HepG2 (cell line): ENCODE results near the gene POGK. TPM values are rescaled to one million over a fixed set of nuclear protein-coding genes. Genes with fewer than 3 reads are reported as not detected.
A peak's percentile ranks its signal among the peaks of the same experiment; 100 is the strongest.

Source experiments
- ATAC-seq: fragments of 200-7000 bp; cut with Tn5 transposase; 3 replicates; pipeline ENCODE4 v1.9.1; 2020; ENCODE audit warnings: mild to moderate bottlenecking, moderate library complexity
- BruUV-seq: library from RNA; stranded (reverse); fragments of 400-500 nt; replicated peaks from 2 replicates; lab custom pipeline; 2021; lab: Mats Ljungman, UMichigan
- CTCF ChIA-PET: fragments of 300-600 bp; formaldehyde crosslinking; extraction: SDS; loops from one replicate; lab custom pipeline; 2021; ENCODE audit warnings: low total read pairs, inconsistent platforms, low intra/inter-chr PET ratio; lab: Yijun Ruan, JAX
- POLR2A ChIA-PET: fragments of 350-600 bp; sonication (Branson Sonifier 250); formaldehyde crosslinking; loops from one replicate; lab custom pipeline; 2020; ENCODE audit warnings: antibody characterized with exemption, inconsistent platforms; lab: Yijun Ruan, JAX
- DNase-seq: peaks from one replicate; pipeline ENCODE4 v3.0.0-alpha.2; 2015; ENCODE audit warnings: low spot score
- FAIRE-seq: peaks from 3 replicates; lab custom pipeline; 2011; peaks lifted over from hg19 to GRCh38; lab: Jason Lieb, UNC
- H2AFZ ChIP-seq: one replicate; pipeline ENCODE4 v1.6.1; 2011; ENCODE audit warnings: low read length, inconsistent platforms
- H3K27ac ChIP-seq: fragments of 300-600 bp; 3 replicates; pipeline ENCODE4 v1.8.0; 2011; ENCODE audit warnings: mixed run types, mild to moderate bottlenecking, mixed read lengths, low read length, inconsistent platforms; ENCODE audit not compliant: insufficient read depth; ENCODE audit errors: extremely low read length
- H3K27me3 ChIP-seq, 2 experiments: fragments of 200-600 bp in 1 of 2; 2 replicates in 1 of 2; 3 replicates in 1 of 2; pipeline versions ENCODE4 v1.6.0 to v1.8.0; 2011; ENCODE audit warnings: low read length in 2 of 2, mild to moderate bottlenecking in 2 of 2, moderate library complexity in 2 of 2, inconsistent platforms in 1 of 2; ENCODE audit not compliant: insufficient read depth in 2 of 2, control insufficient read depth in 1 of 2
- H3K36me3 ChIP-seq, 2 experiments: fragments of 200-600 bp in 1 of 2; replicated peaks in 1 of 2; 2 replicates in 1 of 2; 3 replicates in 1 of 2; pipeline versions ENCODE4 v1.5.1 to v1.8.0; 2011; ENCODE audit warnings: low read length in 2 of 2, inconsistent platforms in 1 of 2; ENCODE audit not compliant: insufficient read depth in 2 of 2, control insufficient read depth in 1 of 2
- H3K4me1 ChIP-seq: 2 replicates; pipeline ENCODE4 v1.5.1; 2012; ENCODE audit warnings: low read length, inconsistent platforms; ENCODE audit not compliant: insufficient read depth
- H3K4me2 ChIP-seq: 2 replicates; pipeline ENCODE4 v1.6.0; 2011; ENCODE audit warnings: low read depth, low read length, inconsistent platforms
- H3K4me3 ChIP-seq, 3 experiments: fragments of 200-600 bp in 1 of 3; sonication (generic), shearing (Covaris generic) in 1 of 3; replicated peaks in 1 of 3; 2 replicates each; pipeline ENCODE4 v1.5.1; 2011 to 2016; ENCODE audit warnings: low read length in 3 of 3, inconsistent platforms in 2 of 3, low read depth in 2 of 3, mild to moderate bottlenecking in 2 of 3, control low read depth in 1 of 3, mixed read lengths in 1 of 3; ENCODE audit not compliant: insufficient read depth in 1 of 3
- H3K79me2 ChIP-seq: one replicate; pipeline ENCODE4 v1.6.1; 2011; ENCODE audit warnings: low read length, inconsistent platforms; ENCODE audit not compliant: insufficient read depth
- H3K9ac ChIP-seq: 2 replicates; pipeline ENCODE4 v1.6.0; 2011; ENCODE audit warnings: mild to moderate bottlenecking, low read depth, low read length, inconsistent platforms; ENCODE audit not compliant: insufficient read depth
- H3K9me3 ChIP-seq: 2 replicates; pipeline ENCODE4 v1.5.1; 2012; ENCODE audit warnings: mild to moderate bottlenecking, low read length
- H4K20me1 ChIP-seq: 2 replicates; pipeline ENCODE4 v1.6.0; 2011; ENCODE audit warnings: inconsistent platforms, mild to moderate bottlenecking, low read length, moderate library complexity; ENCODE audit not compliant: insufficient read depth
- CBFB ChIP-seq: sonication (generic); formaldehyde crosslinking; IDR thresholded peaks from 2 replicates; pipeline ENCODE4 v1.4.0; 2020; ENCODE audit warnings: missing genetic modification reagents
- CSRNP1 ChIP-seq: sonication (generic); formaldehyde crosslinking; IDR thresholded peaks from 2 replicates; pipeline ENCODE4 v1.8.1; 2023; ENCODE audit warnings: mild to moderate bottlenecking, missing genetic modification reagents
- GFI1 ChIP-seq: sonication (generic); formaldehyde crosslinking; IDR thresholded peaks from 2 replicates; pipeline ENCODE4 v1.5.0; 2020; ENCODE audit warnings: missing genetic modification reagents, mild to moderate bottlenecking, borderline replicate concordance
- HHEX ChIP-seq: IDR thresholded peaks from 2 replicates; pipeline ENCODE4 v1.6.1; 2016; ENCODE audit warnings: control low read depth
- IRF2 ChIP-seq: IDR thresholded peaks from 2 replicates; pipeline ENCODE4 v1.6.1; 2018; ENCODE audit warnings: missing genetic modification reagents, missing compliant biosample characterization
- KDM1A ChIP-seq: IDR thresholded peaks from 2 replicates; pipeline ENCODE4 v1.6.1; 2016; ENCODE audit warnings: missing compliant biosample characterization
- NCOA2 ChIP-seq: sonication (generic); formaldehyde crosslinking; IDR thresholded peaks from 2 replicates; pipeline ENCODE4 v1.8.0; 2022; ENCODE audit warnings: inconsistent platforms
- TBX3 ChIP-seq: fragments of 450-650 bp; IDR thresholded peaks from 2 replicates; pipeline ENCODE4 v1.6.1; 2017; ENCODE audit warnings: antibody characterized with exemption, mild to moderate bottlenecking, inconsistent platforms, borderline replicate concordance
- THRA ChIP-seq: sonication (generic); formaldehyde crosslinking; IDR thresholded peaks from 2 replicates; pipeline ENCODE4 v1.4.0; 2020; ENCODE audit warnings: missing genetic modification reagents, borderline replicate concordance
- ZKSCAN5 ChIP-seq: sonication (generic); formaldehyde crosslinking; IDR thresholded peaks from 2 replicates; pipeline ENCODE4 v1.5.1; 2020; ENCODE audit warnings: mild to moderate bottlenecking, missing genetic modification reagents
- ZNF205 ChIP-seq: IDR thresholded peaks from 2 replicates; pipeline ENCODE4 v1.6.1; 2018; ENCODE audit warnings: missing biosample characterization, missing genetic modification reagents
- ZNF33B ChIP-seq: sonication (generic); formaldehyde crosslinking; IDR thresholded peaks from 2 replicates; pipeline ENCODE4 v1.5.1; 2020; ENCODE audit warnings: mild to moderate bottlenecking, missing genetic modification reagents
- ZNF530 ChIP-seq: sonication (generic); formaldehyde crosslinking; IDR thresholded peaks from 2 replicates; pipeline ENCODE4 v1.5.0; 2020; ENCODE audit warnings: low read depth, mild to moderate bottlenecking, missing genetic modification reagents
- ZNF616 ChIP-seq: sonication (generic); formaldehyde crosslinking; IDR thresholded peaks from 2 replicates; pipeline ENCODE4 v1.5.0; 2020; ENCODE audit warnings: low read depth, mild to moderate bottlenecking, missing genetic modification reagents
- ZNF773 ChIP-seq: sonication (generic); formaldehyde crosslinking; IDR thresholded peaks from 2 replicates; pipeline ENCODE4 v1.4.0; 2020; ENCODE audit warnings: missing genetic modification reagents, borderline replicate concordance
- ZNF784 ChIP-seq: sonication (generic); formaldehyde crosslinking; IDR thresholded peaks from 2 replicates; pipeline ENCODE4 v1.5.1; 2020; ENCODE audit warnings: missing genetic modification reagents, mild to moderate bottlenecking, borderline replicate concordance
- ZSCAN20 ChIP-seq: sonication (generic); formaldehyde crosslinking; IDR thresholded peaks from 2 replicates; pipeline ENCODE4 v1.4.0; 2020; ENCODE audit warnings: missing genetic modification reagents, mild to moderate bottlenecking, borderline replicate concordance
- ZSCAN5A ChIP-seq: sonication (generic); formaldehyde crosslinking; IDR thresholded peaks from 2 replicates; pipeline ENCODE4 v1.8.0; 2022; ENCODE audit warnings: mild to moderate bottlenecking, missing genetic modification reagents, borderline replicate concordance
- WGBS: methylation state at CpG from one replicate; pipeline ENCODE4 v1.1.6; 2017; ENCODE audit warnings: low lambda C conversion rate; 5-methylcytosine and 5-hydroxymethylcytosine counted together
- in situ Hi-C: cut with HindIII; loops from 2 replicates; pipeline ENCODE4 v1.10.0; 2017; ENCODE audit warnings: low pct_unique_long_range_greater_than_20kb; ENCODE audit not compliant: extremely low pct_ligation_motif_present
- intact Hi-C: fragments of 100-400 bp; cut with micrococcal nuclease; formaldehyde crosslinking; loops from one replicate; pipeline ENCODE4 v1.10.0; 2022; ENCODE audit not compliant: unreplicated experiment
- polyA plus RNA-seq, 8 experiments: library from polyadenylated mRNA; depleted of rRNA in 3 of 8; stranded (reverse) in 7 of 8; unstranded in 1 of 8; fragments of >200 nt; fragmentation: Illumina TruSeq in 4 of 8; extraction: Trizol in 4 of 8; gene quantifications; 2 replicates each; pipeline versions ENCODE4 v1.2.1 to v1.2.3, GENCODE V29; 2011 to 2016; ENCODE audit warnings: low read depth in 4 of 8, missing spikeins in 1 of 8, mixed read lengths in 1 of 8; ENCODE audit not compliant: insufficient read depth in 1 of 8
- total RNA-seq, 5 experiments: library from RNA; depleted of rRNA; stranded (reverse); fragments of >200 nt; fragmentation: Illumina TruSeq; extraction: Trizol; gene quantifications; 2 replicates each; pipeline ENCODE4 v1.2.3, GENCODE V29; 2016; ENCODE audit warnings: low read depth in 1 of 5

POGK gene
- total and polyA plus RNA-seq, 2 of the 13 experiments (the other 11 are each of a cell fraction or from before 2014, with no cell fraction given): 4.8 to 16.2 TPM

GRCh38 chr1:166839600-166840308, 479 bp downstream of the POGK start:
- ChIA-PET CTCF (no interaction called here), POLR2A (interaction anchor here (0.7 to 2.2 kb wide), 14 partner anchors 12 to 929 kb away, joined by 3 to 41 read pairs (median 4); partner anchors contain the start of genes CREG1, POU2F1 and TADA1)
- Histone ChIP-seq H3K9me3 (no peaks in the 10 kb centered on the region), H3K4me3 (peak overlapping the region; percentile 60 to 81 (median 79)), H3K9ac (peak overlapping the region; percentile 64), H3K36me3 (peaks cover 13 to 39% of the 10 kb centered on the region in 2 experiments), H3K27ac (peak overlapping the region; percentile 48), H3K4me1 (peaks cover 37% of the 10 kb centered on the region), H3K79me2 (peaks cover 16% of the 10 kb centered on the region), H4K20me1 (peaks cover 3% of the 10 kb centered on the region; the same call in 1 of the 2 replicates), H3K4me2 (peak overlapping the region; percentile 98), H3K27me3 (no peaks in the 10 kb centered on the region; a peak in 2 of 5 replicates), H2AFZ (no peak overlapping the region)
- ATAC-seq (peak; percentile 42), FAIRE-seq (no peak), DNase-seq (peak; percentile 17)
- WGBS: 0% methylated on average over 3 of the region's 82 CpGs
- in situ Hi-C loops: no loop called here
- no TSS peak for BruUV-seq
- intact Hi-C loops: loop anchor here (1.0 kb wide), 1 partner anchor 36 kb away; no protein-coding TSS in a partner anchor
- no peak for TF ChIP-seq ZNF530 (CRISPR knock-in tag)
- TF ChIP-seq ZNF784 (CRISPR knock-in tag): no peak
- TF ChIP-seq ZNF616 (CRISPR knock-in tag): no peak
- TF ChIP-seq GFI1 (CRISPR knock-in tag): no peak
- TF ChIP-seq ZNF205 (CRISPR knock-in tag): no peak; the same call in 1 of the 2 replicates
- TF ChIP-seq ZSCAN20 (CRISPR knock-in tag): no peak
- no peak for TF ChIP-seq ZNF773
- no peak for TF ChIP-seq TBX3
- no peak for TF ChIP-seq THRA
- no peak for TF ChIP-seq ZKSCAN5
- TF ChIP-seq NCOA2 (CRISPR knock-in tag): no peak
- TF ChIP-seq CSRNP1 (CRISPR knock-in tag): no peak
- no peak for TF ChIP-seq KDM1A (CRISPR knock-in tag)
- no peak for TF ChIP-seq CBFB (CRISPR knock-in tag)
- TF ChIP-seq ZSCAN5A (CRISPR knock-in tag): no peak
- no peak for TF ChIP-seq HHEX (CRISPR knock-in tag)
- no peak for TF ChIP-seq ZNF33B (CRISPR knock-in tag)
- TF ChIP-seq IRF2: no peak
